ENCODE data around the gene MPRIP.
"Not testable (repeated sequence)": the region's sequence is repeated elsewhere in the genome, so short reads cannot be mapped to it uniquely, and the experiment has no call there.

MPRIP gene

GRCh38 chr17:17167356-17167755, 125.1 kb downstream of the MPRIP start:
- no peak for DNase-seq (ENCODE audit: low read depth in 2 of 2)

GRCh38 chr17:17167986-17168385, 125.7 kb downstream of the MPRIP start:
- DNase-seq (ENCODE audit: low read depth in 2 of 2) = no peak

- no peak for DNase-seq (ENCODE audit: low read depth in 2 of 2)
Measured at GRCh38 chr17:17168401-17168800, 126.1 kb downstream of the MPRIP start.

GRCh38 chr17:17169396-17169795, 127.1 kb downstream of the MPRIP start:
- no peak for DNase-seq (ENCODE audit: low read depth in 2 of 2)

GRCh38 chr17:17170346-17170985, 128.2 kb downstream of the MPRIP start:
- DNase-seq (ENCODE audit: low read depth in 2 of 2) = no peak

- no peak for DNase-seq (ENCODE audit: low read depth in 2 of 2)
Measured at GRCh38 chr17:17171186-17171585, 128.9 kb downstream of the MPRIP start.

GRCh38 chr17:17172001-17172939, 130.0 kb downstream of the MPRIP start:
- no peak for DNase-seq (ENCODE audit: low read depth in 2 of 2)

- no peak for DNase-seq (ENCODE audit: low read depth in 2 of 2)
Measured at GRCh38 chr17:17172990-17173389, 130.7 kb downstream of the MPRIP start.

GRCh38 chr17:17173921-17174320, 131.7 kb downstream of the MPRIP start:
- DNase-seq (ENCODE audit: low read depth in 2 of 2) = no peak

- DNase-seq (ENCODE audit: low read depth in 2 of 2) = no peak
Measured at GRCh38 chr17:17175340-17175739, 133.1 kb downstream of the MPRIP start.

- DNase-seq (ENCODE audit: low read depth in 2 of 2) = no peak
Measured at GRCh38 chr17:17175917-17176316, 133.7 kb downstream of the MPRIP start.

GRCh38 chr17:17176341-17176740, 134.1 kb downstream of the MPRIP start:
- no peak for DNase-seq (ENCODE audit: low read depth in 2 of 2)

- no peak for DNase-seq (ENCODE audit: low read depth in 2 of 2)
Measured at GRCh38 chr17:17177176-17177575, 134.9 kb downstream of the MPRIP start.

GRCh38 chr17:17179371-17179827, 137.1 kb downstream of the MPRIP start:
- no peak for DNase-seq (ENCODE audit: low read depth in 2 of 2)

- DNase-seq (ENCODE audit: low read depth in 2 of 2) = no peak
Measured at GRCh38 chr17:17180141-17180603, 137.9 kb downstream of the MPRIP start.

- DNase-seq (ENCODE audit: low read depth in 2 of 2) = no peak
Measured at GRCh38 chr17:17180741-17181525, 138.7 kb downstream of the MPRIP start.

- no peak for DNase-seq (ENCODE audit: low read depth in 2 of 2)
Measured at GRCh38 chr17:17181666-17182597, 139.7 kb downstream of the MPRIP start.

- no peak for DNase-seq (ENCODE audit: low read depth in 2 of 2)
Measured at GRCh38 chr17:17182598-17183136, 140.4 kb downstream of the MPRIP start.

GRCh38 chr17:17183744-17184143, 141.5 kb downstream of the MPRIP start:
- DNase-seq (ENCODE audit: low read depth in 2 of 2) = no peak

- not testable (repeated sequence) for DNase-seq (ENCODE audit: low read depth in 2 of 2)
Measured at GRCh38 chr17:17184985-17185757, 142.9 kb downstream of the MPRIP start.
